HFFc6 (cell line): ENCODE data around the gene ERBB4. TPM values are rescaled to one million over a fixed set of nuclear protein-coding genes. Genes with fewer than 3 reads are reported as not detected.
"Not testable (repeated sequence)": the region's sequence is repeated elsewhere in the genome, so short reads cannot be mapped to it uniquely, and the experiment has no call there.

Experiments
- DNase-seq: peaks from one replicate; pipeline ENCODE4 v3.0.0-alpha.2; 2018
- H3K27ac Mint-ChIP-seq: 2 replicates; pipeline ENCODE4 v1.8.0; 2020; ENCODE audit warnings: mild to moderate bottlenecking, mixed read lengths
- H3K27me3 Mint-ChIP-seq: 2 replicates; pipeline ENCODE4 v1.8.0; 2021; ENCODE audit warnings: mild to moderate bottlenecking, moderate library complexity, mixed read lengths; ENCODE audit not compliant: insufficient read depth
- H3K36me3 Mint-ChIP-seq: 2 replicates; pipeline ENCODE4 v1.8.0; 2021; ENCODE audit warnings: low read depth, mixed read lengths
- H3K4me1 Mint-ChIP-seq: 2 replicates; pipeline ENCODE4 v1.8.0; 2020; ENCODE audit warnings: low read depth, mixed read lengths
- H3K4me3 Mint-ChIP-seq: 2 replicates; pipeline ENCODE4 v1.8.0; 2020; ENCODE audit warnings: mild to moderate bottlenecking, moderate library complexity, mixed read lengths
- H3K9me3 Mint-ChIP-seq: 2 replicates; pipeline ENCODE4 v1.8.0; 2020; ENCODE audit warnings: mild to moderate bottlenecking, mixed read lengths
- CTCF ChIP-seq: fragments of 200-600 bp; sonication (generic); IDR thresholded peaks from 2 replicates; pipeline ENCODE4 v1.5.0; 2021; ENCODE audit warnings: antibody characterized with exemption, mild to moderate bottlenecking
- total RNA-seq, 6 experiments: library from RNA; stranded (reverse); fragmentation: NEBNext Ultra II Directional; extraction: Animal tissue kit (Norgen Biotek cat#: 25700); gene quantifications; 2 replicates in 1 of 6; 3 replicates in 5 of 6; pipeline ENCODE4 v1.2.3, GENCODE V29; 2021

Gene ERBB4
- total RNA-seq, 6 experiments from 2014 or later: not detected

DNA sequence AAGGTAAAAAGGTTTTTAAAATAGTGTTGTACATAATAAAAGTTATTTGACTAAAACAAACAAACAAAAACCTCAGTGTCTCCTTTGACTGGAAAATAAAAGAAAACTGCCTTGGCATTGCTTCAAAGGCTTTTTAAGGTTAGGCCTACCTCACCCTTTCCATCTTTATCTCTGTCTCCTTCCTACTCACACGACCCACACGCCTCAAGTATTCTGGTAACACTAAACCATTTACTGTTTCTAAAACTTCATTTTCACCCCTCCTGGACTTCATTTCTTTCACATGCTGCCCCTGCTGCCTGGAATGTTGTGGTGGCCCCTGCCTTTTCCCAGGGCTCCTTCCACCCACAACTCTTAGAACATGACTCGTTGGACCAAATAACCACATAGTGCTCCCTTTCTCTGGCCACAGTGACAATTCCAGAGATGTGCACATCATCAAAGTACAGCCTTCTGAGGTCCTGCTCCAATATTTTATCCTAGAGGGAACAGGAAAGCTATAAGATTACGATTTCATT, 54.0 kb downstream of the ERBB4 start:
- no peak for DNase-seq
- H3K9me3 Mint-ChIP-seq: no peaks in the 10 kb centered on the region
- H3K27me3 Mint-ChIP-seq: no peaks in the 10 kb centered on the region; the same call in 1 of the 2 replicates
- TF ChIP-seq CTCF: no peak
- no peak overlapping the region for H3K27ac Mint-ChIP-seq
- no peaks in the 10 kb centered on the region for H3K36me3 Mint-ChIP-seq
- H3K4me1 Mint-ChIP-seq: no peaks in the 10 kb centered on the region
- H3K4me3 Mint-ChIP-seq: no peak overlapping the region

- Mint-ChIP-seq H3K4me3 (no peak overlapping the region), H3K9me3 (no peaks in the 10 kb centered on the region), H3K36me3 (no peaks in the 10 kb centered on the region), H3K27me3 (no peaks in the 10 kb centered on the region; the same call in 1 of the 2 replicates), H3K4me1 (no peaks in the 10 kb centered on the region), H3K27ac (no peak overlapping the region)
- TF ChIP-seq CTCF: no peak
- DNase-seq: no peak
These were observed 58.2 kb downstream of the ERBB4 start for GRCh38 chr2:212480447-212480846.

- H3K4me1 Mint-ChIP-seq: no peaks in the 10 kb centered on the region
- H3K9me3 Mint-ChIP-seq: no peaks in the 10 kb centered on the region
- H3K36me3 Mint-ChIP-seq: no peaks in the 10 kb centered on the region
- no peak for DNase-seq
- no peak overlapping the region for H3K27ac Mint-ChIP-seq
- H3K27me3 Mint-ChIP-seq: no peaks in the 10 kb centered on the region
- no peak overlapping the region for H3K4me3 Mint-ChIP-seq
- no peak for TF ChIP-seq CTCF
These were observed 61.0 kb downstream of the ERBB4 start for GRCh38 chr2:212477571-212477970.

- Mint-ChIP-seq H3K9me3 (no peaks in the 10 kb centered on the region), H3K4me1 (no peaks in the 10 kb centered on the region), H3K36me3 (no peaks in the 10 kb centered on the region), H3K27ac (no peak overlapping the region), H3K4me3 (no peak overlapping the region), H3K27me3 (no peaks in the 10 kb centered on the region)
- TF ChIP-seq CTCF: no peak
- no peak for DNase-seq
These were observed 65.4 kb downstream of the ERBB4 start for GRCh38 chr2:212473211-212473610.

DNA sequence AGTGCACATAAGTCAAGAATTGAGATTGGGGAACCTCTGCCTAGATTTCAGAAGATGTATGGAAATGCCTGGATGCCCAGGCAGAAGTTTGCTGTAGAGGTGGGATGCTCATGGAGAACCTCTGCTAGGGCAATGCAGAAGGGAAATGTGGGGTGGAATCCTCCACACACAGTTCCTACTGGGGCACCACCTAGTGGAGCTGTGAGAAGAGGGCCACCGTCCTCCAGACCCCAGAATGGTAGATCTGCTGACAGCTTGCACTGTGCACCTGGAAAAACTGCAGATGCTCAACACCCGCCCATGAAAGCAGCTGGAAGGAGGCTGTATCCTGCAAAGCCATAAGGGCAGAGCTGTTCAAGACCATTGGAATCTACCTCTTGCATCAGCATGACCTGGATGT, 71.1 kb downstream of the ERBB4 start:
- not testable (repeated sequence) for DNase-seq, H3K27ac Mint-ChIP-seq, H3K27me3 Mint-ChIP-seq

More for the DNA sequence above, 71.1 kb downstream of the ERBB4 start:
- H3K4me3 Mint-ChIP-seq, H3K36me3 Mint-ChIP-seq, H3K4me1 Mint-ChIP-seq, H3K9me3 Mint-ChIP-seq: not testable (repeated sequence)
- peak; percentile 16; the same call in 1 of the 2 replicates for TF ChIP-seq CTCF
